HG03469 (cell line): ENCODE measurements around the gene EFNA5.

Source experiments
- ATAC-seq: cut with Tn5 transposase; IDR thresholded peaks from one replicate; pipeline ENCODE4 v1.9.1; 2021; ENCODE audit warnings: mild to moderate bottlenecking, moderate library complexity, moderate number of reproducible peaks; ENCODE audit not compliant: unreplicated experiment

Gene EFNA5

GRCh38 chr5:107341376-107342084 lies 329.2 kb downstream of the EFNA5 start:
- no peak for ATAC-seq

GRCh38 chr5:107340631-107341030 lies 330.1 kb downstream of the EFNA5 start:
- no peak for ATAC-seq

- no peak for ATAC-seq
Observed at GRCh38 chr5:107338335-107338734, 332.4 kb downstream of the EFNA5 start.

GRCh38 chr5:107337281-107337680 lies 333.5 kb downstream of the EFNA5 start:
- no peak for ATAC-seq

GRCh38 chr5:107331882-107332281 lies 338.9 kb downstream of the EFNA5 start:
- no peak for ATAC-seq

GRCh38 chr5:107331312-107331711 lies 339.4 kb downstream of the EFNA5 start:
- ATAC-seq = no peak

- ATAC-seq = no peak
Observed at GRCh38 chr5:107330903-107331302, 339.8 kb downstream of the EFNA5 start.

- ATAC-seq = peak; percentile 72
Observed at GRCh38 chr5:107329850-107330249, 340.9 kb downstream of the EFNA5 start.
